ENCODE results near the gene LRRC8A. TPM values are rescaled to one million over a fixed set of nuclear protein-coding genes. Genes with fewer than 3 reads are reported as not detected.

LRRC8A gene
- total RNA-seq, 2 experiments from 2014 or later, result 13.1 to 13.2 TPM

- CTCF ChIA-PET, result interaction anchor here (4.2 kb wide), 1 partner anchor 45 kb away, joined by 27 read pairs; no protein-coding TSS in a partner anchor
- Mint-ChIP-seq H3K4me1 (ENCODE audit: low read depth) (peaks cover 51% of the 10 kb centered on the region), H3K9me3 (no peaks in the 10 kb centered on the region), H3K27ac (peak overlapping the region; percentile 94), H3K27me3 (ENCODE audit: low read depth) (no peaks in the 10 kb centered on the region), H3K36me3 (ENCODE audit: low read depth) (peaks cover 10% of the 10 kb centered on the region), H3K4me3 (peak overlapping the region; percentile 96)
- intact Hi-C loops (cut with micrococcal nuclease), result loop anchor here (1.0 to 5.0 kb wide), 4 partner anchors 19 to 194 kb away; partner anchors contain the start of genes SET and SH3GLB2
- DNase-seq, result peak; percentile 35
These were observed 1.0 kb downstream of the LRRC8A start for GRCh38 chr9:128882677-128883603.

DNA sequence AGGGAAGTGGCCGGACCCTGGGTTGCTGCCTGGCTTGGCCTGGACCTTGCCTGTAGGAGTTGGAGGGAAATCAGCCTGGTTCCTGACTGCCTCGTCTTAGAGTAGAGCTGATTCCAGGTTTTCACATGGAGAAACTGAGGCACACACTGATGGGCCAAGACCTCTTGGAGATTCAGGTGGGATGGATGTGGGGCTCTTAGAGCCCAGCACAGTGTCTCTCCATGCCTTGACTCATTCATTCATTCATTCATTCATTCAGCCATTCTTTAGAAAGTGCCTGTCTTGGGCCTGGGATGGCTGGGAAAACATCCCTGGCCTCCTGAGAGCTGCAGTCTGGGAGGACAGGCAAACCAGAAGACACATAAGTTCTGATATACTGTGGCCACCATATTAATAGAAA is 2.2 kb downstream of the LRRC8A start:
- Mint-ChIP-seq H3K36me3 (ENCODE audit: low read depth) (peaks cover 10% of the 10 kb centered on the region), H3K27ac (peak overlapping the region; percentile 42), H3K4me3 (peak overlapping the region; percentile 23), H3K27me3 (ENCODE audit: low read depth) (no peaks in the 10 kb centered on the region), H3K4me1 (ENCODE audit: low read depth) (peaks cover 59% of the 10 kb centered on the region), H3K9me3 (no peaks in the 10 kb centered on the region)
- CTCF ChIA-PET, result no interaction called here
- intact Hi-C loops (cut with micrococcal nuclease), result loop anchor here (5.0 kb wide), 1 partner anchor 143 kb away; the partner anchor contains the start of gene SH3GLB2
- no peak for DNase-seq

DNA sequence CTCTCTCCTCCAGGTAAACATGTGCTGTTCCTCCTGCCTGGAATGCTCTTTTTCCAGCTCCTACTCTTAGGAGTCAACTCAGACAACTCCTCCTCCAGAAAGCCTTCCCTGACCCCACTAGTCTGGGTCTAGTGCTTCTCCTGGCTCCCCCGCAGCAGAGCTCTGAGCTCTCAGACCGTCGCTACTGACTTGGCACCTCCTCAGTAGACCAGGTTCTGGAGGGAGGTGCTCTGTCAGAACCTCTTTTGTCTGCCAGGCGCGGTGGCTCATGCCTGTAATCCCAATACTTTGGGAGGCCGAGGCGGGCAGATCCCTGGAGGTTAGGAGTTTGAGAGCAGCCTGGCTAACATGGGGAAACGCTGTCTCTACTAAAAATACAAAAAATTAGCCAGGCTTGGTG is 3.4 kb downstream of the LRRC8A start:
- intact Hi-C loops (cut with micrococcal nuclease), result no loop called here
- H3K9me3 Mint-ChIP-seq, result no peaks in the 10 kb centered on the region
- H3K36me3 Mint-ChIP-seq (ENCODE audit: low read depth), result peaks cover 10% of the 10 kb centered on the region
- CTCF ChIA-PET, result no interaction called here
- no peaks in the 10 kb centered on the region for H3K27me3 Mint-ChIP-seq (ENCODE audit: low read depth)
- DNase-seq, result no peak
- H3K4me3 Mint-ChIP-seq, result no peak overlapping the region
- no peak overlapping the region for H3K27ac Mint-ChIP-seq
- H3K4me1 Mint-ChIP-seq (ENCODE audit: low read depth), result peaks cover 53% of the 10 kb centered on the region

GRCh38 chr9:128885798-128886197 is 3.9 kb downstream of the LRRC8A start:
- Mint-ChIP-seq H3K27ac (peak overlapping the region; percentile 22), H3K36me3 (ENCODE audit: low read depth) (peaks cover 9% of the 10 kb centered on the region)

GRCh38 chr9:128886211-128886891 is 4.4 kb downstream of the LRRC8A start:
- H3K36me3 Mint-ChIP-seq (ENCODE audit: low read depth), result peaks cover 5% of the 10 kb centered on the region
- intact Hi-C loops (cut with micrococcal nuclease), result no loop called here
- CTCF ChIA-PET, result no interaction called here
- H3K4me1 Mint-ChIP-seq (ENCODE audit: low read depth), result peaks cover 49% of the 10 kb centered on the region
- DNase-seq, result no peak
- H3K9me3 Mint-ChIP-seq, result no peaks in the 10 kb centered on the region
- H3K27ac Mint-ChIP-seq, result peak overlapping the region; percentile 22
- no peak overlapping the region for H3K4me3 Mint-ChIP-seq
- H3K27me3 Mint-ChIP-seq (ENCODE audit: low read depth), result no peaks in the 10 kb centered on the region

More at GRCh38 chr9:128885798-128886197, 3.9 kb downstream of the LRRC8A start:
- Mint-ChIP-seq H3K9me3 (no peaks in the 10 kb centered on the region), H3K27me3 (ENCODE audit: low read depth) (no peaks in the 10 kb centered on the region), H3K4me1 (ENCODE audit: low read depth) (peaks cover 51% of the 10 kb centered on the region), H3K4me3 (no peak overlapping the region)
- DNase-seq, result no peak
- CTCF ChIA-PET, result no interaction called here
- intact Hi-C loops (cut with micrococcal nuclease), result no loop called here

DNA sequence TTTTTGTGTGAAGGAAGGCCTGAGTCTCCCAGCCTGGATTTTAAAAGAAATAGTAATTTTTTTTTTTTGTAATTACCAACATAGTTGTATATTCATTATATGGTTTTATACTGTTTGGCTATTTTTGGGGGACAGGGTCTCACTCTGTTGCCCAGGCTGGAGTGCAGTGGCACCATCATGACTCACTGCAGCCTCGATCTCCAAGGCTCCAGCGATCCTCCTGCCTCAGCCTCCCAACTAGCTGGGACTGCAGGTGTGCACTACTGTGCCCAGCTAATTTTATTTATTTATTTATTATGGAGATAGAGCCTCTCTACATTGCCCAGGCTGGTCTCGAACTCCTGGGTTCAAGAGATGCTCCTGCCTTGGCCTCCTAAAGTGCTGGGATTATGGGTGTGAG is 5.1 kb downstream of the LRRC8A start:
- Mint-ChIP-seq H3K36me3 (ENCODE audit: low read depth) (peaks cover 5% of the 10 kb centered on the region), H3K4me1 (ENCODE audit: low read depth) (peaks cover 54% of the 10 kb centered on the region), H3K9me3 (no peaks in the 10 kb centered on the region), H3K4me3 (no peak overlapping the region), H3K27ac (no peak overlapping the region), H3K27me3 (ENCODE audit: low read depth) (no peaks in the 10 kb centered on the region)
- intact Hi-C loops (cut with micrococcal nuclease), result no loop called here
- DNase-seq, result no peak
- CTCF ChIA-PET, result no interaction called here

- no peak overlapping the region for H3K27ac Mint-ChIP-seq
- no peak for DNase-seq
- intact Hi-C loops (cut with micrococcal nuclease), result no loop called here
- peaks cover 60% of the 10 kb centered on the region for H3K4me1 Mint-ChIP-seq (ENCODE audit: low read depth)
- no peak overlapping the region for H3K4me3 Mint-ChIP-seq
- no peaks in the 10 kb centered on the region for H3K27me3 Mint-ChIP-seq (ENCODE audit: low read depth)
- H3K9me3 Mint-ChIP-seq, result no peaks in the 10 kb centered on the region
- CTCF ChIA-PET, result no interaction called here
- peaks cover 4% of the 10 kb centered on the region for H3K36me3 Mint-ChIP-seq (ENCODE audit: low read depth)
These were observed 6.0 kb downstream of the LRRC8A start for GRCh38 chr9:128887914-128888350.

GRCh38 chr9:128891321-128892220 is 9.6 kb downstream of the LRRC8A start:
- intact Hi-C loops (cut with micrococcal nuclease), result no loop called here
- H3K4me3 Mint-ChIP-seq, result no peak overlapping the region
- CTCF ChIA-PET, result interaction anchor here (0.6 to 0.8 kb wide), 2 partner anchors 37 to 280 kb away, joined by 3 to 5 read pairs; no protein-coding TSS in a partner anchor
- no peak overlapping the region for H3K27ac Mint-ChIP-seq
- H3K9me3 Mint-ChIP-seq, result no peaks in the 10 kb centered on the region
- peaks cover 56% of the 10 kb centered on the region for H3K4me1 Mint-ChIP-seq (ENCODE audit: low read depth)
- DNase-seq, result no peak
- H3K27me3 Mint-ChIP-seq (ENCODE audit: low read depth), result no peaks in the 10 kb centered on the region
- peaks cover 5% of the 10 kb centered on the region for H3K36me3 Mint-ChIP-seq (ENCODE audit: low read depth)

DNA sequence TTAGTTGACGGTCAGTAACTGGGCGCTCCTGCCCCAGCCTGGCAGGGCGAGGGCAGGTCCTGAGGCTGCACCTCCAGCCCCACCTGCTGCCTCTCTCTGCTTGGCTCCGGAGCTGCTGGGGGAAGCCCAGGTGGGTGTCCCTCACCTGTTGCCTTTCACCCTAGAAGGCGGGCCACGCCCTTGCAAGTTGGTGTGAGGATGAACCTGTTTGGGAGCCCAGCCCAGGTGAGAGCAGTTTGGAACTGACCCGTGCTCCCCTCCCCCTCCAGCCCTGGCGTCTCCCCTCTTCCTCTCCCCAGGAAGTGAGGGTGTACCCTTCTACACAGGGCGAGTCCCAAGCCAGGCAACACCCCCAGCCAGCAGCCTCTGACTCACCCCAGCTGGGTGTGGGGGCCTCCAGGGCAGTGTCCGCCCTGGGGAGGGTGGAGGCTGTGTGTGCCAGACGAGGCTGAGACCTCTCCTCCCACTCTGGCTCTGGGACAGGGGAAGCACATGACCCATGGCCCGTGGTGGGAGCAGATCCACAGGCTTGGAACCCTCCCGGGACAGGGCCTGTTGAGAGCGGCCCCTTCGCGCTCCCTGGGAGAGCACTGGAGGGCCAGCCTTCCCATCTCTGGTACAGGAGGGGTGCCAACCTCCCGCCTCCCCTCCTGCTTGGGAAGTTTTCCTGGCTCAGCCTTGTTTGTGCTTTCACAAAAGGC is 10.4 kb downstream of the LRRC8A start:
- H3K4me1 Mint-ChIP-seq (ENCODE audit: low read depth), result peaks cover 56% of the 10 kb centered on the region
- peak; percentile 51 for DNase-seq
- H3K36me3 Mint-ChIP-seq (ENCODE audit: low read depth), result peaks cover 6% of the 10 kb centered on the region

GRCh38 chr9:128893354-128893753 is 11.4 kb downstream of the LRRC8A start:
- Mint-ChIP-seq H3K4me3 (no peak overlapping the region), H3K36me3 (ENCODE audit: low read depth) (peaks cover 10% of the 10 kb centered on the region), H3K27me3 (ENCODE audit: low read depth) (no peaks in the 10 kb centered on the region), H3K4me1 (ENCODE audit: low read depth) (peaks cover 59% of the 10 kb centered on the region), H3K27ac (peak overlapping the region; percentile 66), H3K9me3 (no peaks in the 10 kb centered on the region)
- CTCF ChIA-PET, result interaction anchor here (1.7 kb wide), 1 partner anchor 35 kb away, joined by 7 read pairs; no protein-coding TSS in a partner anchor
- intact Hi-C loops (cut with micrococcal nuclease), result no loop called here
- DNase-seq, result no peak

More for the DNA sequence above, 10.4 kb downstream of the LRRC8A start:
- Mint-ChIP-seq H3K27me3 (ENCODE audit: low read depth) (no peaks in the 10 kb centered on the region), H3K9me3 (no peaks in the 10 kb centered on the region), H3K27ac (no peak overlapping the region), H3K4me3 (no peak overlapping the region)
- CTCF ChIA-PET, result interaction anchor here (1.7 kb wide), 1 partner anchor 36 kb away, joined by 7 read pairs; no protein-coding TSS in a partner anchor
- intact Hi-C loops (cut with micrococcal nuclease), result no loop called here

DNA sequence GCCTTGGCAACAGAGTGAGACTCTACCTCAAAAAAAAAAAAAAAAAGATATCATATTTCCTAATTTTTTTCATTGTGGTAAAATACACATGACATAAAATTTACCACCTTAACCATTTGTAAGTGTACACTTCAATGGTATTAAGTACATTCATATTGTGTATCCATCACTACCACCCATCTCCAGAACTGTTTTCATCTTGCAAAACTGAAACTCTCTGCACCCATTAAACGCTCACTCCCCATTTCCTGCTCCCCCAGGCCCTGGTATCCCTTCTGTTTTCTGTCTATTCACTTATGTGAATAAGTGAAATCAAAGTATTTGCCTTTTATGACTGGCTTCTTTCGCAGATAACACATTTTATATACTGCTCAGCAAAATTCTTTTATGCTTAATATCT is 12.8 kb downstream of the LRRC8A start:
- intact Hi-C loops (cut with micrococcal nuclease), result no loop called here
- Mint-ChIP-seq H3K4me1 (ENCODE audit: low read depth) (peaks cover 67% of the 10 kb centered on the region), H3K9me3 (no peaks in the 10 kb centered on the region), H3K27ac (peak overlapping the region; percentile 32), H3K36me3 (ENCODE audit: low read depth) (peaks cover 11% of the 10 kb centered on the region), H3K4me3 (no peak overlapping the region), H3K27me3 (ENCODE audit: low read depth) (no peaks in the 10 kb centered on the region)
- CTCF ChIA-PET, result interaction anchor here (0.6 kb wide), 1 partner anchor 14 kb away, joined by 3 read pairs; no protein-coding TSS in a partner anchor
- DNase-seq, result peak; percentile 48
